SK-N-MC (cell line): ENCODE results near the gene MAD2L1BP.

Experiments used
- EZH2 ChIP-seq: fragments of 200-600 bp; sonication (generic); IDR thresholded peaks from one replicate; pipeline ENCODE4 v1.6.1; 2017; ENCODE audit warnings: antibody characterized with exemption
- POLR2AphosphoS5 ChIP-seq: IDR thresholded peaks from 2 replicates; pipeline ENCODE4 v1.6.1; 2012; ENCODE audit warnings: mild to moderate bottlenecking, low read depth, low read length, borderline replicate concordance

DNA sequence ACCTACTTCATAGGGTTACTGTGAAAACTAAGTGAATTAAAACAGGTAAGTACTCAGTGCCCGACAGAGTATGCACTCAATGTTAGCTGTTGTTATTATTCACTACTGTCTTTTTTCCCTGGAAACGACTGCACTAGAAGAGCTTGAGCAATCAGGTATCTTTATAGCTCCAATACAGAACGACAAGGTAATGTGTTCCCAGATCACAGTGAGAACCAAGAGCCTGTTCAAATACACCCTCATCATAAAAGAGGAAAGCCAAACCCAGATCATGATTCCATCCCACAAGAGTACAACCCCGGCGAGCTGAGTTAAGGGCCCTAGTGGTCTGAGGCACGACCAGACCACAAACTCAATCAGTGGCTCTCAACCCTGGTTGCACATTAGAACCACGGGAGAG, 42.1 kb downstream of the MAD2L1BP start:
- TF ChIP-seq EZH2 (no peak), POLR2AphosphoS5 (no peak)
